CD4-positive, alpha-beta T cell treated with Interleukin-6 at 100 ng/mL for 8 hours (primary cell): ENCODE measurements around the gene FBXL4.

Experiments
- DNase-seq: peaks from one replicate; pipeline ENCODE4 v3.0.0-alpha.2; 2020; ENCODE audit warnings: mixed read lengths, low spot score

The FBXL4 gene

GRCh38 chr6:98877250-98877649, 70.5 kb downstream of the FBXL4 start:
- no peak for DNase-seq

- DNase-seq = no peak
These were observed 72.4 kb downstream of the FBXL4 start for GRCh38 chr6:98875375-98875774.

GRCh38 chr6:98871821-98872220, 75.9 kb downstream of the FBXL4 start:
- no peak for DNase-seq

GRCh38 chr6:98871057-98871456, 76.7 kb downstream of the FBXL4 start:
- no peak for DNase-seq

- DNase-seq = no peak
These were observed 83.2 kb downstream of the FBXL4 start for GRCh38 chr6:98864497-98864896.

GRCh38 chr6:98848539-98849242, 99.1 kb downstream of the FBXL4 start:
- no peak for DNase-seq

GRCh38 chr6:98847779-98848538, 99.8 kb downstream of the FBXL4 start:
- no peak for DNase-seq

GRCh38 chr6:98847416-98847778, 100.3 kb downstream of the FBXL4 start:
- DNase-seq = no peak

- no peak for DNase-seq
These were observed 101.7 kb downstream of the FBXL4 start for GRCh38 chr6:98846021-98846380.

GRCh38 chr6:98845211-98846020, 102.3 kb downstream of the FBXL4 start:
- peak; percentile 47 for DNase-seq

GRCh38 chr6:98844244-98845210, 103.2 kb downstream of the FBXL4 start:
- no peak for DNase-seq

GRCh38 chr6:98843271-98844243, 104.2 kb downstream of the FBXL4 start:
- no peak for DNase-seq

GRCh38 chr6:98842342-98843180, 105.2 kb downstream of the FBXL4 start:
- DNase-seq = no peak

GRCh38 chr6:98841621-98842341, 106.0 kb downstream of the FBXL4 start:
- DNase-seq = no peak

- no peak for DNase-seq
These were observed 106.7 kb downstream of the FBXL4 start for GRCh38 chr6:98840996-98841513.

GRCh38 chr6:98840385-98840784, 107.4 kb downstream of the FBXL4 start:
- DNase-seq = no peak

GRCh38 chr6:98839781-98840361, 107.9 kb downstream of the FBXL4 start:
- DNase-seq = no peak

GRCh38 chr6:98838975-98839374, 108.8 kb downstream of the FBXL4 start:
- DNase-seq = no peak
